ENCODE results near the gene CLEC19A. TPM values are rescaled to one million over a fixed set of nuclear protein-coding genes. Genes with fewer than 3 reads are reported as not detected.
A peak's percentile ranks its signal among the peaks of the same experiment; 100 is the strongest.

Gene CLEC19A
- total and polyA plus RNA-seq, 2 experiments from 2014 or later = not detected

GRCh38 chr16:19242987-19243575 lies 42.5 kb upstream of the CLEC19A start:
- peaks cover 16% of the 10 kb centered on the region for H3K36me3 Mint-ChIP-seq (ENCODE audit: low read depth)

GRCh38 chr16:19245326-19245925 lies 40.1 kb upstream of the CLEC19A start:
- H3K27ac Mint-ChIP-seq = no peak overlapping the region
- no peak overlapping the region for H2AFZ ChIP-seq
- H3K4me3 ChIP-seq = no peak overlapping the region
- no peaks in the 10 kb centered on the region for H3K79me2 ChIP-seq (replicated peaks; ENCODE audit: insufficient read depth)
- H3F3A ChIP-seq (replicated peaks; ENCODE audit: low read depth) = no peaks in the 10 kb centered on the region
- H3K4me1 ChIP-seq (ENCODE audit: insufficient read depth) = no peaks in the 10 kb centered on the region
- H3K27me3 Mint-ChIP-seq (ENCODE audit: insufficient read depth, low read depth, poor library complexity) = no peaks in the 10 kb centered on the region
- H3K36me3 ChIP-seq (ENCODE audit: insufficient read depth) = no peaks in the 10 kb centered on the region; the same call in 1 of the 2 replicates
- H3K4me3 Mint-ChIP-seq = no peak overlapping the region
- TF ChIP-seq STAT1 (IDR thresholded peaks at IDR 0.05; ENCODE audit: unreplicated experiment) (no peak), CTCF (conservative IDR thresholded peaks at IDR 0.05; ENCODE audit: low read depth in 2 of 2) (0 out of 4 replicates have a peak, but pooled peaks of 1 of the 2 experiments have one; percentile 8), REST (IDR thresholded peaks at IDR 0.05; ENCODE audit: unreplicated experiment) (no peak), CREB1 (CRISPR knock-in tag; IDR thresholded peaks at IDR 0.05; ENCODE audit: low read depth) (no peak)
- no peaks in the 10 kb centered on the region for H3K27me3 ChIP-seq (ENCODE audit: insufficient read depth)
- ATAC-seq = peak; percentile 48; the same call in 2 of the 3 replicates
- no peaks in the 10 kb centered on the region for H4K20me1 ChIP-seq (replicated peaks; ENCODE audit: insufficient read depth)
- H3K36me3 Mint-ChIP-seq (ENCODE audit: low read depth) = peaks cover 4% of the 10 kb centered on the region; the same call in 2 of the 3 replicates
- H3K27ac ChIP-seq (ENCODE audit: low read depth) = no peak overlapping the region
- peak; percentile 12 for DNase-seq (ENCODE audit: low spot score)
- H3K4me1 Mint-ChIP-seq = peaks cover 3% of the 10 kb centered on the region; the same call in 1 of the 3 replicates
- H3K4me2 ChIP-seq = no peak overlapping the region
- no peaks in the 10 kb centered on the region for H3K9me2 ChIP-seq (ENCODE audit: insufficient read depth)
- peaks cover 12% of the 10 kb centered on the region; the same call in 2 of the 3 replicates for H3K9me3 Mint-ChIP-seq

More at GRCh38 chr16:19242987-19243575, 42.5 kb upstream of the CLEC19A start:
- no peak overlapping the region for H3K27ac ChIP-seq (ENCODE audit: low read depth)
- no peaks in the 10 kb centered on the region for H3K27me3 ChIP-seq (ENCODE audit: insufficient read depth)
- no peak for ATAC-seq
- H3K36me3 ChIP-seq (ENCODE audit: insufficient read depth) = no peaks in the 10 kb centered on the region; the same call in 1 of the 2 replicates
- Mint-ChIP-seq H3K9me3 (peaks cover 31% of the 10 kb centered on the region), H3K4me3 (no peak overlapping the region), H3K27ac (no peak overlapping the region), H3K27me3 (ENCODE audit: insufficient read depth, low read depth, poor library complexity) (no peaks in the 10 kb centered on the region), H3K4me1 (peaks cover 3% of the 10 kb centered on the region; the same call in 1 of the 3 replicates)
- H2AFZ ChIP-seq = no peak overlapping the region
- no peaks in the 10 kb centered on the region for H3F3A ChIP-seq (replicated peaks; ENCODE audit: low read depth)
- no peak for DNase-seq (ENCODE audit: low spot score)
- H3K79me2 ChIP-seq (replicated peaks; ENCODE audit: insufficient read depth) = no peaks in the 10 kb centered on the region
- H4K20me1 ChIP-seq (replicated peaks; ENCODE audit: insufficient read depth) = no peaks in the 10 kb centered on the region
- no peak overlapping the region for H3K4me2 ChIP-seq
- H3K4me1 ChIP-seq (ENCODE audit: insufficient read depth) = no peaks in the 10 kb centered on the region
- H3K9me2 ChIP-seq (ENCODE audit: insufficient read depth) = no peaks in the 10 kb centered on the region
- TF ChIP-seq ETS1 (IDR thresholded peaks at IDR 0.05) = no peak
- TF ChIP-seq CREB1 (CRISPR knock-in tag; IDR thresholded peaks at IDR 0.05; ENCODE audit: low read depth) = no peak
- no peak for TF ChIP-seq ZNF331 (CRISPR knock-in tag; IDR thresholded peaks at IDR 0.05; ENCODE audit: low read depth)
- no peak overlapping the region for H3K4me3 ChIP-seq
